HepG2 (cell line): Measurements from ENCODE around the gene RSBN1. TPM values are rescaled to one million over a fixed set of nuclear protein-coding genes. Genes with fewer than 3 reads are reported as not detected.

Experiments used
- ARID5B ChIP-seq: IDR thresholded peaks from 2 replicates; pipeline ENCODE4 v1.4.0; 2020; ENCODE audit warnings: mild to moderate bottlenecking, missing genetic modification reagents
- CREB1 ChIP-seq, 2 experiments: fragments of 450-650 bp in 1 of 2; IDR thresholded peaks; 2 replicates each; pipeline ENCODE4 v1.6.1; 2016 to 2017; ENCODE audit warnings: control low read depth in 1 of 2, mild to moderate bottlenecking in 1 of 2, missing compliant biosample characterization in 1 of 2, missing genetic modification characterization in 1 of 2
- DRAP1 ChIP-seq: IDR thresholded peaks from 2 replicates; pipeline ENCODE4 v1.6.1; 2016; ENCODE audit warnings: missing genetic modification reagents, missing compliant biosample characterization
- ELF3 ChIP-seq: IDR thresholded peaks from 2 replicates; pipeline ENCODE4 v1.6.1; 2016; ENCODE audit warnings: missing genetic modification reagents, missing compliant biosample characterization
- GTF3A ChIP-seq: sonication (generic); formaldehyde crosslinking; conservative IDR thresholded peaks from 2 replicates; pipeline ENCODE4 v1.4.0; 2020; ENCODE audit warnings: mild to moderate bottlenecking, missing genetic modification reagents
- HNRNPK ChIP-seq: fragments of 200-400 bp; formaldehyde crosslinking; IDR thresholded peaks from 2 replicates; pipeline ENCODE4 v1.6.1; 2018; ENCODE audit warnings: low read length, low read depth, moderate library complexity, mild to moderate bottlenecking; ENCODE audit not compliant: poor library complexity, severe bottlenecking
- HOXD1 ChIP-seq: sonication (generic); formaldehyde crosslinking; IDR thresholded peaks from 2 replicates; pipeline ENCODE4 v1.5.0; 2020; ENCODE audit warnings: missing genetic modification reagents
- MYC ChIP-seq: sonication (generic); formaldehyde crosslinking; IDR thresholded peaks from 2 replicates; pipeline ENCODE4 v1.9.0; 2021; ENCODE audit warnings: missing genetic modification reagents, borderline replicate concordance
- ONECUT2 ChIP-seq: sonication (generic); formaldehyde crosslinking; IDR thresholded peaks from 2 replicates; pipeline ENCODE4 v1.4.0; 2020; ENCODE audit warnings: missing genetic modification reagents
- PPARG ChIP-seq: conservative IDR thresholded peaks from 2 replicates; pipeline ENCODE4 v1.6.1; 2016; ENCODE audit warnings: missing biosample characterization, missing genetic modification reagents
- SIX1 ChIP-seq: sonication (generic); formaldehyde crosslinking; IDR thresholded peaks from 2 replicates; pipeline ENCODE4 v1.4.0; 2020; ENCODE audit warnings: missing genetic modification reagents, borderline replicate concordance
- SOX5 ChIP-seq: IDR thresholded peaks from 2 replicates; pipeline ENCODE4 v1.6.1; 2016; ENCODE audit warnings: borderline replicate concordance
- TIGD3 ChIP-seq: sonication (generic); formaldehyde crosslinking; IDR thresholded peaks from 2 replicates; pipeline ENCODE4 v1.5.1; 2020; ENCODE audit warnings: mild to moderate bottlenecking, missing genetic modification reagents, borderline replicate concordance
- ZBTB26 ChIP-seq: IDR thresholded peaks from 2 replicates; pipeline ENCODE4 v1.6.1; 2016; ENCODE audit warnings: missing compliant biosample characterization, missing genetic modification reagents, borderline replicate concordance
- ZFY ChIP-seq: sonication (generic); formaldehyde crosslinking; IDR thresholded peaks from 2 replicates; pipeline ENCODE4 v1.4.0; 2020; ENCODE audit warnings: missing genetic modification reagents
- ZNF24 ChIP-seq: fragments of 450-650 bp; IDR thresholded peaks from 2 replicates; pipeline ENCODE4 v1.6.1; 2017; ENCODE audit warnings: antibody characterized with exemption, mild to moderate bottlenecking
- ZNF275 ChIP-seq: sonication (generic); formaldehyde crosslinking; IDR thresholded peaks from 2 replicates; pipeline ENCODE4 v1.8.0; 2022; ENCODE audit warnings: missing genetic modification reagents, mild to moderate bottlenecking, inconsistent platforms, borderline replicate concordance
- ZNF670 ChIP-seq: sonication (generic); formaldehyde crosslinking; IDR thresholded peaks from 2 replicates; pipeline ENCODE4 v1.8.0; 2022; ENCODE audit warnings: mild to moderate bottlenecking, missing genetic modification reagents, borderline replicate concordance
- ZNF878 ChIP-seq: sonication (generic); formaldehyde crosslinking; IDR thresholded peaks from 2 replicates; pipeline ENCODE4 v1.8.1; 2023; ENCODE audit warnings: mild to moderate bottlenecking, missing genetic modification reagents, moderate library complexity
- ZXDC ChIP-seq: sonication (generic); formaldehyde crosslinking; IDR thresholded peaks from 2 replicates; pipeline ENCODE4 v1.5.0; 2020; ENCODE audit warnings: mild to moderate bottlenecking, missing genetic modification reagents
- polyA plus RNA-seq, 8 experiments: library from polyadenylated mRNA; depleted of rRNA in 3 of 8; stranded (reverse) in 7 of 8; unstranded in 1 of 8; fragments of >200 nt; fragmentation: Illumina TruSeq in 4 of 8; extraction: Trizol in 4 of 8; gene quantifications; 2 replicates each; pipeline versions ENCODE4 v1.2.1 to v1.2.3, GENCODE V29; 2011 to 2016; ENCODE audit warnings: low read depth in 4 of 8, missing spikeins in 1 of 8, mixed read lengths in 1 of 8; ENCODE audit not compliant: insufficient read depth in 1 of 8
- total RNA-seq, 5 experiments: library from RNA; depleted of rRNA; stranded (reverse); fragments of >200 nt; fragmentation: Illumina TruSeq; extraction: Trizol; gene quantifications; 2 replicates each; pipeline ENCODE4 v1.2.3, GENCODE V29; 2016; ENCODE audit warnings: low read depth in 1 of 5

Gene RSBN1
- total and polyA plus RNA-seq, 2 of the 13 experiments (the other 11 are each of a cell fraction or from before 2014, with no cell fraction given) = 8.3 to 10.4 TPM

- TF ChIP-seq TIGD3 (CRISPR knock-in tag) = no peak
- TF ChIP-seq ARID5B = peak; percentile 49; the same call in 1 of the 2 replicates
- TF ChIP-seq ZBTB26 (CRISPR knock-in tag) = peak; percentile 96
- TF ChIP-seq ELF3 (CRISPR knock-in tag) = no peak
- TF ChIP-seq ONECUT2 = no peak
- no peak for TF ChIP-seq CREB1 (IDR thresholded peaks at IDR 0.05)
- TF ChIP-seq CREB1 (CRISPR knock-in tag; IDR thresholded peaks at IDR 0.05) = no peak
- TF ChIP-seq ZFY (CRISPR knock-in tag) = no peak
- no peak for TF ChIP-seq HNRNPK
- no peak for TF ChIP-seq DRAP1
- no peak for TF ChIP-seq HOXD1 (CRISPR knock-in tag)
- TF ChIP-seq GTF3A (CRISPR knock-in tag) = no peak
- no peak for TF ChIP-seq MYC (CRISPR knock-in tag)
- TF ChIP-seq ZNF878 (CRISPR knock-in tag) = no peak
- no peak for TF ChIP-seq ZNF670
- no peak for TF ChIP-seq SOX5 (CRISPR knock-in tag)
- TF ChIP-seq PPARG = 0 out of 2 replicates have a peak, but pooled peaks have one; percentile 10
- no peak for TF ChIP-seq ZNF24
- TF ChIP-seq ZNF275 = no peak
- peak; percentile 99 for TF ChIP-seq SIX1 (CRISPR knock-in tag)
- no peak for TF ChIP-seq ZXDC (CRISPR knock-in tag)
Observed at GRCh38 chr1:113786069-113786468, 26.2 kb downstream of the RSBN1 start (continued).
